Measurements from ENCODE around the gene HNRNPA2B1. TPM values are rescaled to one million over a fixed set of nuclear protein-coding genes. Genes with fewer than 3 reads are reported as not detected.
"Not testable (repeated sequence)": the region's sequence is repeated elsewhere in the genome, so short reads cannot be mapped to it uniquely, and the experiment has no call there.

HNRNPA2B1 gene
- polyA plus RNA-seq, 3 donors, result 207 to 539 (median 519) TPM

DNA sequence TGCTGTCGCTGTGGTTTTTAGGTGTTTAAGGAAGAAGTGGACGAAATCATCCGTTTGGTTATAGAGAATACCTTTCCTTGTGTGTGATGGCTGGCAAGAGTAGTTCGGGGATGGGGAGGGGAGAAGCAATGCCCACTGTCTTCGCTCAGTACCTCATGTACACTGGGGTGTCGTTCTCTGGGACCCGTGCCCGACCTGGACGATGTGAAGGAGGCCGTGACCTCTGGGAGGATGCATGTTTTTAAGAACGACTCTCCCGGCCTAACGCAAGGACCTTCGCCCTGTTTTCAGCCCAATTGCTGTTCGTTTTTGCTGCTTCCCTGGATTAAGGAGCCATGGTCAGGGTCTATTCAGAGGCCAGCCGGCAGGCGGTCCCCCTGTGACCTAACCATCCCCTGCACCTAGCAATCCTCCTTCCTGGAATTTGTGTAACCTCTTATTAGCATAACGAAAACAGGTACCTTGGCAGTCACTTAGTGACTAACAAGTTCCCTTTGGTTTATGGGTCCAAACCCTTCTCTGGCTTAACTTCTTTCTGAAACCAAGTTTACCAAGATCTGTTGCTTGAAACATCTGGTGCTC is 47.2 kb downstream of the HNRNPA2B1 start:
- WGBS, 3 donors, result 30 to 54% (median 34%) methylated on average over 18 of the region's 18 CpGs
- H3K27ac ChIP-seq (ENCODE audit: low read depth, low read length), result no peak overlapping the region

DNA sequence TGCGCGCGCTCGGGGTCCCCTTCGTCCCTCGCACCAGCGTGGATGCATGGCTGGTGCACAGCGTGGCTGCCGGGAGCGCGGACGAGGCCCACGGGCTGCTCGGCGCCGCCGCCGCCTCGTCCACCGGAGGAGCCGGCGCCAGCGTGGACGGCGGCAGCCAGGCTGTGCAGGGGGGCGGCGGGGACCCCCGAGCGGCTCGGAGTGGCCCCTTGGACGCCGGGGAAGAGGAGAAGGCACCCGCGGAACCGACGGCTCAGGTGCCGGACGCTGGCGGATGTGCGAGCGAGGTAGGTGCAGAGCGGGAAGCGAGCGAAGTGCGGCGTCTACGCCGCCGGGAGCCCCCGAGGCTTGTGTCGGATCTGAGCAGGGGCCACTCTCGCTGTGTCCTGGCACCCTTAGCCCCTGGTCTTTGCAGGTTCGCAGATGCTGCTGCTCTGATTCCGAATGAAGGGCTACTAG is 47.7 kb downstream of the HNRNPA2B1 start:
- not testable (repeated sequence) for H3K27ac ChIP-seq (ENCODE audit: low read depth, low read length)
- WGBS, 3 donors, result 3 to 12% (median 4%) methylated on average over 31 to 53 of the region's 54 CpGs

DNA sequence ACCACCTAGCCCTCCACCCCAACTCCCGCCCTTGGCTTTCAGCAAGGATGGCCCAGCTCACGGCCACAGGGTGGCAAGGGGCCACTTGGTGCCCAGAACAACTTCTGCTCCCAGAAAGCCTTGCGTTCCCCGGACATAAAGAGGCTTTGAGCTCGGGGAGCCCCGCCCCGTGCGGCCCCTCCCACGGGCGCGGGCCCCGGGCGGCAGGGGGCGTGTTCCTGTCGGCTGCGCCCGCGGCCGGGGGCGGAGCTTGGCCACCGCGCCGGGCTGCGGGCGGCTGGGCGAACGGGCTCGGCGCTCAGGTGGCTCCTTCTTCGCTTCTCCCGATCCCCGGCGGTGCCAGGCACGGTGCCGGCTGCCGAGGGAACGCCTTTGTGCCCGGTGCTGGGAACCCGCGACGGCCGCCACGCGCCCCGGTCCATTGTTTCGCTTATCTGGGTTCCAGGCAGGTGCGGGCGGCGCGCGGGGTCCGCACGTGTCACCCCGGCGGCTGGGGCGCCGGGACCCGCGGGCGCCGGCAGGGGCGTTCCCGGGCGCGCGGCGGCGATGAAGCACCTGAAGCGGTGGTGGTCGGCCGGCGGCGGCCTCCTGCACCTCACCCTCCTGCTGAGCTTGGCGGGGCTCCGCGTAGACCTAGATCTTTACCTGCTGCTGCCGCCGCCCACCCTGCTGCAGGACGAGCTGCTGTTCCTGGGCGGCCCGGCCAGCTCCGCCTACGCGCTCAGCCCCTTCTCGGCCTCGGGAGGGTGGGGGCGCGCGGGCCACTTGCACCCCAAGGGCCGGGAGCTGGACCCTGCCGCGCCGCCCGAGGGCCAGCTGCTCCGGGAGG is 48.4 kb downstream of the HNRNPA2B1 start, which contains the start of gene NFE2L3:
Gene NFE2L3 (plus strand): TSS at position 246 of the 829 bp plus-strand sequence. CDS start 301 bp downstream, at position 547.
- 0 to 1% (median 1%) methylated on average over 72 to 95 of the region's 95 CpGs for WGBS, 3 donors
- no peak within 1 kb of the TSS for H3K27ac ChIP-seq (ENCODE audit: low read depth, low read length)

DNA sequence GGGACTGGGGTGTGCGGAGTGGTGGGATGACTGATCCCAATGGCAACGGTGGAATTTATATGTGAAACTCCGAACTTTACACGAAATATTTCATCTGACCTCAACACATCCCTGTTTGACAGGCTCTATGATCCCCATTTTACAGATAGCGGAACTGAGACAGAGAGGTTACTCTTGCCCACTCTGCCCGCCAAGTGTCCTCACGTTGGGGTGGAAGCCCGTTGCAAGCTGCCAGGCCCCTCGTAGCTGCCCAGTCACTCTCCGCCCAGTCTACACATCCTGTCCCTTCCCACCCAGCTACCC is 48.9 kb downstream of the HNRNPA2B1 start:
- no peak overlapping the region for H3K27ac ChIP-seq (ENCODE audit: low read depth, low read length)
- WGBS, 3 donors, result 62 to 75% (median 62%) methylated on average over 10 of the region's 10 CpGs

DNA sequence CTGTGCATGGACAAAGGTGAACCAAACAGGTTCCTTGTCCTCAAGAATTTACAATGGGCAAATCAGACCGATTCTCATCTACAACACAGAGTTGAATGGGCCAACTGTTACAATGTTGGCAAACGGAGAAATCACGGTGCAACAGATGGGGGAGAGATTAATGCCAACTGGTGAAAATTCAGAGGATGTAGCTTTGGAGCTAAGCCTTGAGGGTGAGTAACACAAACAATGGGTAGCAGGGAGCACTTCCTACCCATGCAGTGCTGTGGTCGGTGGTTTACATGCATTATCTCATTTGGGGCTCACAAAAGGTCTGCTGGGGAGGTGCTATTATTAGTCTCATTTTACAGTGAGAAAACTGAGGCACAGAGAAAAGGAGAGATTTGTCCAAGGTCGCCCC is 49.5 kb downstream of the HNRNPA2B1 start:
- H3K27ac ChIP-seq (ENCODE audit: low read depth, low read length), result no peak overlapping the region
- WGBS, 3 donors, result 76 to 78% (median 76%) methylated on average over 5 of the region's 5 CpGs

DNA sequence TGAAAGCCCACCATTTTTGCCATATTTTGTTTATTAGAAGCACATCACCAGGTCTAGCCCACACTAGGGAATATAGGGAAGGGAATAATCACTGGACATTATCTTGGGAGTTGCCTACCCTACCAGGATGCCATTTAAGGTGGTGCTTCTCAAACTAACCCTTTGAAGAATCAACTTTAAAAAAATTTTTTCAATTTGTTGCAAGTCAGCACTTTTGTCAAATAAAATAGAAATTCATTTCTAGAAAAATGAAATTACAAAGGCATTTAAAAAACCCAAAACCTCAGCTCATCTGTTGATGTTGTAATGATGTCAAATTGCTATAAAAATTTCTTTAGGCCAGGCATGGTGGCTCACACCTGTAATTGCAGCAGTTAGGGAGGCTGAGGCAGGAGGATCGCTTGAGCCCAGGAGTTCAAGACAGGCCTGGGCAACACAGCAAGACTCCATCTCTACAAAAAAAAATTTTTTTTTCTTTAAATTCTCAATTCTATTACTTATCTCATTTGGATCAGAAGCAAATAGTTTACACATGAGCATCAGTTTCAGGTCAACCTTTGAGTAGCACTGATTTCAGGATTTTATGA is 51.1 kb downstream of the HNRNPA2B1 start:
- no peak overlapping the region for H3K27ac ChIP-seq (ENCODE audit: low read depth, low read length)
- WGBS, 3 donors, result 96 to 100% (median 97%) methylated on average over 1 of the region's 1 CpG

DNA sequence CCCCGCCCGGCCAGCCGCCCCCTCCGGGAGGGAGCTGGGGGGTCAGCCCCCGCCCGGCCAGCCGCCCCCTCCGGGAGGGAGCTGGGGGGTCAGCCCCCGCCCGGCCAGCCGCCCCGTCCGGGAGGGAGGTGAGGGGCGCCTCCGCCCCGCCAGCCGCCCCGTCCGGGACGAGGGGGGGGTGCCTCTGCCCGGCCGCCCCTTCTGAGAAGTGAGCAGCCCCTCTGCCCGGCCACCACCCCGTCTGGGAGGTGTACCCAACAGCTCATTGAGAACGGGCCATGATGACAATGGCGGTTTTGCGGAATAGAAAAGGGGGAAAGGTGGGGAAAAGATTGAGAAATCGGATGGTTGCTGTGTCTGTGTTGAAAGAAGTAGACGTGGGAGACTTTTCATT is 52.2 kb downstream of the HNRNPA2B1 start:
- WGBS, 3 donors, result 85 to 88% (median 87%) methylated on average over 9 to 29 of the region's 29 CpGs
- not testable (repeated sequence) for H3K27ac ChIP-seq (ENCODE audit: low read depth, low read length)

DNA sequence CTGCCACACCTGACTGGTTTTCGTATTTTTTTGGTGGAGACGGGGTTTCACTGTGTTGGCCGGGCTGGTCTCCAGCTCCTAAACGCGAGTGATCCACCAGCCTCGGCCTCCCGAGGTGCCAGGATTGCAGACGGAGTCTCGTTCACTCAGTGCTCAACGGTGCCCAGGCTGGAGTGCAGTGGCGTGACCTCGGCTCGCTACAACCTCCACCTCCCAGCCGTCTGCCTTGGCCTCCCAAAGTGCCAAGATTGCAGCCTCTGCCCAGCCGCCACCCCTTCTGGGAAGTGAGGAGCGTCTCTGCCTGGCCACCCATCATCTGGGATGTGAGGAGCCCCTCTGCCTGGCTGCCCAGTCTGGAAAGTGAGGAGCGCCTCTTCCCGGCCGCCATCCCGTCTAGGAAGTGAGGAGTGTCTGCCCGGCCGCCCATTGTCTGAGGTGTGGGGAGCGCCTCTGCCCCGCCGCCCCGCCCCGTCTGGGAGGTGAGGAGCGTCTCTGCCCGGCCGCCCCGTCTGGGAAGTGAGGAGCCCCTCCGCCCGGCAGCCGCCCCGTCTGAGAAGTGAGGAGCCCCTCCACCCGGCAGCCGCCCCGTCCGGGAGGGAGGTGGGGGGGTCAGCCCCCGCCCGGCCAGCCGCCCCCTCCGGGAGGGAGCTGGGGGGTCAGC is 52.8 kb downstream of the HNRNPA2B1 start:
- 94 to 96% (median 95%) methylated on average over 33 to 43 of the region's 43 CpGs for WGBS, 3 donors
- H3K27ac ChIP-seq (ENCODE audit: low read depth, low read length), result not testable (repeated sequence)

DNA sequence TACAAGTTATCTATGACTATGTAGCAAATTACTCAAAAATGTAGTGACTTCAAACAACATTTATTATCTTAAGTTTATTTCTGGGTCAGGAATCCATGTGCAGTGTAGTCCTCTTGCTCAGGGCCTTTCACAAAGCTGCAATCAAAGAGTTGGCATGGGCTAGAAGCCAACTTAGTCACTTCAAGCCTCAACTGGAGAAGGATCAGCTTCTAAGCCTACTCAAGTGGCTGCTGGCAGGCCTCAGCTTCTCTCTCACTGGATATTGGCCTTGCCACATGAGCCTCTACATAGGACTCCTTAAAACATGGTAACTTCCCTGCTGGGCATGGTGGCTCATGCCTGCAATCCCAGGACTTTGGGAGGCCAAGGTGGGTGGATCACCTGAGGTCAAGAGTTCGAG is 53.5 kb downstream of the HNRNPA2B1 start:
- no peak overlapping the region for H3K27ac ChIP-seq (ENCODE audit: low read depth, low read length)
- 93 to 100% (median 96%) methylated on average over 1 of the region's 1 CpG for WGBS, 3 donors

DNA sequence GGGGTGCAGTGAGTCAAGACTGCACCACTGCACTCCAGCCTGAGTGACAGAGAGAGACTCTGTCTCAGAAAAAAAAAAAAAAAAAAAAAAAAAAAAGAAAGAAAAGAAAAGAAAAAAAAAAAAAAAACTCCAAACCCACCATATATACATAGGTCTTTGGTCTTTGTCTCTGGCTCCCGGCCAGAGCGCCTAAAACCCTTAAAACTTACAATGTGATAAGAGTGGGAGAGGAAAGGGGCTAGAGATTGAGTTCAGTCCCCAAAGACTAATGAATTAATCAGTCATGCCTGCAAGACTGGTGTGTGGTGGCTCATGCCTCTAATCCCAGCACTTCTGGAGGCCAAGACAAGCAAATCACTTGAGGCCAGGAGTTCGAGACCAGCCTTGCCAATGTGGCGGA is 55.3 kb downstream of the HNRNPA2B1 start:
- WGBS, 3 donors, result 86 to 92% (median 88%) methylated on average over 4 of the region's 4 CpGs
- no peak overlapping the region for H3K27ac ChIP-seq (ENCODE audit: low read depth, low read length)

DNA sequence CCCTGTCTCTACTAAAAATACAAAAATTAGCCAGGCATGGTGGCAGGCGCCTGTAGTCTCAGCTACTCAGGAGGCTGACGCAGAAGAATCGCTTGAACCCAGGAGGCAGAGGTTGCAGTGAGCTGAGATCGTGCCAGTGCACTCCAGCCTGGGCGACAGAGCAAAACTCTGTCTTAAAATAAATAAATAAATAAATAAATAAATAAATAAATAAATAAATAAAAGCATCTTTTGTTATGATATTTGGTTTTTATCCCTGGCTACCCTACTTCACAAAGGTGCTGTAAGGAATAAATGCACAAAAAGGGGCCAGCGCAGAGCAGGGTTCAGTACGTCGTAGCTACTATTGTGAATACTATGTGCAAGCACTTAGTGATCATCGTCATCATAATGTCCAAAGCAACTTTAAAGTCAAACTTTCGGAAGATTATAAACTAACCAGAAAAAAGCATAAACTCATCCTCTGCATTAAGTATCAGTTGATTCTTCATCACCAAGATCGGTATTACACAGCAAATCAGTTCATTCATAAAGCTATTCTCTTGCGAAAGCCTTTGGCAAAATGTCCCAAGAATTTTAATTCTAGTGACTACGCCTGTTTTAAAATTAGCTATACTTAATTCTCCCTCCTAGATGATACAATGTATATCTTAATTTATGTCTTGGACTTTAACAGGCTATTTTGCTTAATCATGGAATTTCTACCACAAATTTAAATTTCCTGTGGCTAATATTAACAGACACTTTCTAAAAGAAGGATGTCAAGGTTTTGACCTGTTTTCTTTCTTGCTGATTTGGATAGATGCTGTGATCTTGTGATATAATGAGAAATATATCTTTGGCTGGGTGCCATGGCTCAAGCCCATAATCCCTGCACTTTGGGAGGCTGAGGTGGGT is 56.1 kb downstream of the HNRNPA2B1 start:
- no peak overlapping the region for H3K27ac ChIP-seq (ENCODE audit: low read depth, low read length)
- 83 to 90% (median 83%) methylated on average over 13 of the region's 13 CpGs for WGBS, 3 donors

DNA sequence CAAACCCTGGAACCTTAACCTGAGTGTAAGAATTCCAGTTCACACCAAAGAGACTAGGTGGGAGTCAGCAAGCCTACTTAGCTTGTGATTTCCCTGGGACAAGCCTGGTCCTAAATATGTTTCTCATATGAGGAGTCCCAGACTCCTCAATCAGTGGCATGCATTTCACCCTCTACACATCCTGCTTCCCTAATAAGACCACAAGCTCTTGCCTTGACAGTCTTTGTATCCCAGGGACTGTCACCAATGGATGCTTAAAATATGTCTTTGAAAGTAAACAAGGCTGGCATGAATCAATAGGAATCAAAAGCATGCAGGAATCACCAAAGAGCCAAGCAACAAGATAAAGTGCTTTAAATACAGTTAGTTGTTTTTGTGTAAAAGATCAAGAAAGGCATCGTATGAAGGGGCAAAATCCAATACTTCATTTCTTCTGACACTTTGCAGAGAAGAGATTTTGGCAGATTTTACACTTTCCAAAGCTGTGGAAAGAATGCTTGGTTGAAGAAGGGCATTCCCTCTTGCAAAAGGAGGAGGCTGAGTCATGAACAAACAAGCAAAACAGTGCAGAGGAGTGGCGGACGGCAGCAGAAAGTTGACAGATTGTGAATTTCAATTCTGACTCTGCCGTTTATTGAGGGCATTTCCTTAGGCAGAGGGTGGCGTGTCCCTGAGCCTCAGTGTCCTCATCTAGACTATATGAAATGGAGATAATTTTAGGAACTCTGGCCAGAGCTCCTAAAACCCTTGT is 57.1 kb downstream of the HNRNPA2B1 start:
- H3K27ac ChIP-seq (ENCODE audit: low read depth, low read length), result no peak overlapping the region
- 57 to 70% (median 62%) methylated on average over 5 of the region's 5 CpGs for WGBS, 3 donors

DNA sequence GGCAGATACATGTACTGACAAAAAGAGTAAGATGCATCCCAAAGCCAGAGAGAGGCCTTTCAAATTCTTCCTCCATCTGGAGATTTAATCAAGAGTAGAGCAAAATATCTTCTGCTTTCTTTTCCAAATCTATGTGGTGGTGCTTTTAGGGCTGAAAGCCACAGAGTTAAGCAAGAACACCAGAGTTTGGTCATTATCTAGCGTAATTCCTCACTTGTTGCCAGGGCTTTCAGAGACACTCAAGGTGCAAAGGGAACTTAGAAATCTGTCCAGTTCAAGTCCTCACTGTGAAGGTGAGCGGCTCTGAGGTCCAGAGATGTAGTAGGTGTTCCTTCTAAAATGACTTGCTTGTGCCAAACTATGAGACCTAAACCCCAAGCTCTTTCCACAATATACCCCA is 59.5 kb downstream of the HNRNPA2B1 start:
- H3K27ac ChIP-seq (ENCODE audit: low read depth, low read length), result no peak overlapping the region

DNA sequence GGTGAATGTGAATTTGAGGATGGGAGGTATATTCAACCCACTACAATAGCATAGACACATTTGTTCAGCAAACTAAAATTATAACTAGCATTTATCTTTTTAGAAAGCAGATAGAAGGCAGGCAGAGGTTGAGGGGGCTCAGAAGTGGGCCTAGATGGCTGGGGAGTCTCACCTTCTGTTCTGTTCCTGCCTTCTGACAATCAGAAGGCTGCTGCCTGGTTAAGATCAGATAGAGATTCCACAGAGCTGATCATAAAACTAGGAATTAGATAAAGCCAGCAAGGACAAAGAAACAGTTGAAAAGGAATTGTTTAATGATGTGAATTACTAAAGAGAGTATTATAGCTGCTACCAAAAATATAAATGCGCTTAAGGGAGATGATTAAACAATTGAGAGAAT is 60.2 kb downstream of the HNRNPA2B1 start:
- 96 to 100% (median 96%) methylated on average over 1 of the region's 1 CpG for WGBS, 3 donors
- no peak overlapping the region for H3K27ac ChIP-seq (ENCODE audit: low read depth, low read length)

More for the DNA sequence above, 59.5 kb downstream of the HNRNPA2B1 start:
- 62 to 94% (median 66%) methylated on average over 2 of the region's 2 CpGs for WGBS, 3 donors

Data from adipose tissue (tissue), 3 donors.